Trophoblast cell (in vitro differentiated cells and primary cell): Measurements from ENCODE around the gene ZNF326.

Source experiments
- DNase-seq, 2 donors: peaks; one replicate each; pipeline ENCODE4 v3.0.0-alpha.2; 2016
- H2AFZ ChIP-seq: 2 replicates; pipeline ENCODE4 v1.6.1; 2013; ENCODE audit warnings: low read length, moderate library complexity, mild to moderate bottlenecking; ENCODE audit not compliant: insufficient read depth, poor library complexity
- H2AK5ac ChIP-seq: 2 replicates; pipeline ENCODE4 v1.6.1; 2013; ENCODE audit warnings: mild to moderate bottlenecking, low read length
- H2BK120ac ChIP-seq: 2 replicates; pipeline ENCODE4 v1.6.1; 2013; ENCODE audit warnings: low read length, mild to moderate bottlenecking, moderate library complexity; ENCODE audit not compliant: insufficient read depth, poor library complexity
- H2BK12ac ChIP-seq: 2 replicates; pipeline ENCODE4 v1.6.1; 2013; ENCODE audit warnings: mild to moderate bottlenecking, low read length, moderate library complexity
- H2BK5ac ChIP-seq: 2 replicates; pipeline ENCODE4 v1.6.1; 2013; ENCODE audit warnings: low read length, low read depth, moderate library complexity, mild to moderate bottlenecking; ENCODE audit not compliant: poor library complexity
- H3K14ac ChIP-seq: 2 replicates; pipeline ENCODE4 v1.6.1; 2013; ENCODE audit warnings: mild to moderate bottlenecking, low read length
- H3K18ac ChIP-seq: 2 replicates; pipeline ENCODE4 v1.6.1; 2013; ENCODE audit warnings: mild to moderate bottlenecking, low read length
- H3K23ac ChIP-seq: 2 replicates; pipeline ENCODE4 v1.6.1; 2013; ENCODE audit warnings: low read length
- H3K27ac ChIP-seq: 2 replicates; pipeline ENCODE4 v1.5.1; 2013; ENCODE audit warnings: low read depth, mild to moderate bottlenecking, inconsistent platforms, low read length, moderate library complexity
- H3K27me3 ChIP-seq: 2 replicates; pipeline ENCODE4 v1.6.1; 2013; ENCODE audit warnings: inconsistent platforms, mild to moderate bottlenecking, low read length, moderate library complexity; ENCODE audit not compliant: insufficient read depth
- H3K36me3 ChIP-seq, 2 experiments: 1 replicate in 1 of 2; 2 replicates in 1 of 2; pipeline ENCODE4 v1.6.1; 2013; ENCODE audit warnings: low read length in 2 of 2, mild to moderate bottlenecking in 2 of 2, moderate library complexity in 1 of 2; ENCODE audit not compliant: insufficient read depth in 2 of 2, control insufficient read depth in 1 of 2
- H3K4ac ChIP-seq: 2 replicates; pipeline ENCODE4 v1.6.1; 2013; ENCODE audit warnings: low read depth, mild to moderate bottlenecking, low read length, moderate library complexity
- H3K4me1 ChIP-seq, 2 experiments: 1 replicate in 1 of 2; 2 replicates in 1 of 2; pipeline ENCODE4 v1.6.1; 2013; ENCODE audit warnings: low read length in 2 of 2, mild to moderate bottlenecking in 2 of 2, moderate library complexity in 1 of 2; ENCODE audit not compliant: insufficient read depth in 2 of 2, control insufficient read depth in 1 of 2
- H3K4me2 ChIP-seq: 2 replicates; pipeline ENCODE4 v1.6.1; 2013; ENCODE audit warnings: inconsistent platforms, mild to moderate bottlenecking, low read length, moderate library complexity
- H3K4me3 ChIP-seq: 2 replicates; pipeline ENCODE4 v1.5.1; 2013; ENCODE audit warnings: mild to moderate bottlenecking, low read depth, low read length, inconsistent platforms
- H3K79me1 ChIP-seq: one replicate; pipeline ENCODE4 v1.6.1; 2013; ENCODE audit warnings: low read length
- H3K79me2 ChIP-seq: 2 replicates; pipeline ENCODE4 v1.6.1; 2013; ENCODE audit warnings: low read length, mild to moderate bottlenecking; ENCODE audit not compliant: control insufficient read depth, insufficient read depth, poor library complexity
- H3K9ac ChIP-seq: 2 replicates; pipeline ENCODE4 v1.6.1; 2013; ENCODE audit warnings: mild to moderate bottlenecking, low read length
- H3K9me3 ChIP-seq: 2 replicates; pipeline ENCODE4 v1.6.1; 2013; ENCODE audit warnings: low read depth, mild to moderate bottlenecking, control low read depth, inconsistent platforms, low read length; ENCODE audit not compliant: insufficient read depth
- H4K12ac ChIP-seq: 2 replicates; pipeline ENCODE4 v1.6.1; 2013; ENCODE audit warnings: low read depth, mild to moderate bottlenecking, low read length, moderate library complexity
- H4K8ac ChIP-seq: 2 replicates; pipeline ENCODE4 v1.6.1; 2013; ENCODE audit warnings: low read depth, mild to moderate bottlenecking, low read length, moderate library complexity
- H4K91ac ChIP-seq: one replicate; pipeline ENCODE4 v1.6.1; 2013; ENCODE audit warnings: low read depth, mild to moderate bottlenecking, low read length, moderate library complexity
- WGBS: extraction: QIAGEN DNeasy Blood & Tissue Kit; methylation state at CpG from one replicate; pipeline ENCODE4 v1.1.7; 2013; ENCODE audit warnings: missing lambda C conversion rate; ENCODE audit not compliant: insufficient read length, insufficient coverage; ENCODE audit errors: extremely low coverage; 5-methylcytosine and 5-hydroxymethylcytosine counted together

ZNF326 gene

GRCh38 chr1:89962742-89963075, 32.2 kb upstream of the ZNF326 start:
- no peak for DNase-seq
- no peak overlapping the region for H3K14ac ChIP-seq
- H3K4me1 ChIP-seq = peaks cover 0 to 4% of the 10 kb centered on the region in 2 experiments
- no peak overlapping the region for H3K18ac ChIP-seq
- no CpG with 5 or more reads among the region's 1 CpG for whole genome bisulfite sequencing
- no peaks in the 10 kb centered on the region for H3K9me3 ChIP-seq
- H3K4ac ChIP-seq = no peak overlapping the region
- no peaks in the 10 kb centered on the region for H3K79me2 ChIP-seq
- no peaks in the 10 kb centered on the region for H3K79me1 ChIP-seq
- H2BK5ac ChIP-seq = no peak overlapping the region
- H4K12ac ChIP-seq = no peak overlapping the region
- H4K8ac ChIP-seq = no peak overlapping the region
- no peak overlapping the region for H2BK12ac ChIP-seq
- no peaks in the 10 kb centered on the region for H3K36me3 ChIP-seq
- no peak overlapping the region for H3K27ac ChIP-seq
- no peak overlapping the region for H2AK5ac ChIP-seq
- H4K91ac ChIP-seq = no peak overlapping the region
- no peak overlapping the region for H3K9ac ChIP-seq
- H3K23ac ChIP-seq = no peak overlapping the region
- no peak overlapping the region for H2AFZ ChIP-seq
- H3K4me2 ChIP-seq = no peak overlapping the region
- no peak overlapping the region for H2BK120ac ChIP-seq
- H3K27me3 ChIP-seq = no peaks in the 10 kb centered on the region
- H3K4me3 ChIP-seq = no peak overlapping the region

- Histone ChIP-seq H2BK12ac (no peak overlapping the region), H3K14ac (no peak overlapping the region), H3K18ac (no peak overlapping the region), H3K4me3 (no peak overlapping the region), H3K23ac (no peak overlapping the region), H3K36me3 (no peaks in the 10 kb centered on the region), H3K4me2 (no peak overlapping the region), H4K12ac (no peak overlapping the region), H4K91ac (no peak overlapping the region), H3K27me3 (no peaks in the 10 kb centered on the region), H2AK5ac (no peak overlapping the region), H2BK5ac (no peak overlapping the region), H4K8ac (no peak overlapping the region), H3K79me2 (no peaks in the 10 kb centered on the region), H3K4me1 (no peaks in the 10 kb centered on the region), H3K4ac (no peak overlapping the region), H2BK120ac (no peak overlapping the region), H3K9me3 (no peaks in the 10 kb centered on the region), H3K9ac (no peak overlapping the region), H2AFZ (no peak overlapping the region), H3K27ac (no peak overlapping the region), H3K79me1 (no peaks in the 10 kb centered on the region)
- no peak for DNase-seq
- WGBS = no CpG with 5 or more reads among the region's 4 CpGs
These were observed 29.6 kb upstream of the ZNF326 start for GRCh38 chr1:89965193-89965768.

- Histone ChIP-seq H3K79me2 (no peaks in the 10 kb centered on the region), H4K12ac (no peak overlapping the region), H3K14ac (no peak overlapping the region), H3K27ac (no peak overlapping the region), H3K36me3 (no peaks in the 10 kb centered on the region), H2BK120ac (no peak overlapping the region), H2AFZ (no peak overlapping the region), H3K4ac (no peak overlapping the region), H2BK12ac (no peak overlapping the region), H3K23ac (no peak overlapping the region), H3K18ac (no peak overlapping the region), H2AK5ac (no peak overlapping the region), H2BK5ac (no peak overlapping the region), H3K79me1 (no peaks in the 10 kb centered on the region), H3K4me3 (no peak overlapping the region), H3K4me2 (no peak overlapping the region), H3K27me3 (no peaks in the 10 kb centered on the region), H4K8ac (no peak overlapping the region), H4K91ac (no peak overlapping the region), H3K9me3 (no peaks in the 10 kb centered on the region), H3K9ac (no peak overlapping the region), H3K4me1 (peaks cover 0 to 3% of the 10 kb centered on the region in 2 experiments)
- no peak for DNase-seq
- no CpG with 5 or more reads among the region's 5 CpGs for WGBS
These were observed 28.3 kb upstream of the ZNF326 start for GRCh38 chr1:89966656-89967055.

DNA sequence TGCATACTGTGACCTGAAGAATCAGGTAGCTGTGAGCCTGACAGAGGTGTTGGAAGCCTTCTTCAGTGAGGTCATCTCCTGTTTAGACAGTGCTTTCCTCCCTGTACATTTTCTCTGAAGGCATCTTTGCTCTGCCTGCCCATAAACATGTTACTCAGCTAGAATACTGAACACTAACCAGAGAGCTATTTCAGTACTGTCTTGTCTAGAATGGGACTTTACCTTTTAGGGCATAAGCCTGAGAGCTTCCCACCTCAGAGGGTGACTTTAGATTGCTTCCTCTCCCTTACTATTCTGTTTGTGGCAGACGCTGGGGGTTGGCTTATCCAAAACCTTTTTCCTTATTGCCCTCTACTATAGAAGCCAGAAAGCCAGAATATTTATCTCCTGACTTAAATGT, 23.3 kb upstream of the ZNF326 start:
- H4K91ac ChIP-seq = no peak overlapping the region
- H3K4me1 ChIP-seq = peaks cover 7 to 13% of the 10 kb centered on the region in 2 experiments
- H2AK5ac ChIP-seq = no peak overlapping the region
- no peak overlapping the region for H3K23ac ChIP-seq
- H3K4me3 ChIP-seq = no peak overlapping the region
- no peak overlapping the region for H3K18ac ChIP-seq
- no peak overlapping the region for H3K14ac ChIP-seq
- no peak overlapping the region for H4K12ac ChIP-seq
- no peak overlapping the region for H3K9ac ChIP-seq
- H3K36me3 ChIP-seq = no peaks in the 10 kb centered on the region
- H2BK5ac ChIP-seq = no peak overlapping the region
- H3K4me2 ChIP-seq = no peak overlapping the region
- no peaks in the 10 kb centered on the region for H3K79me2 ChIP-seq
- H3K79me1 ChIP-seq = peaks cover 8% of the 10 kb centered on the region
- no CpG with 5 or more reads among the region's 1 CpG for WGBS
- no peak overlapping the region for H4K8ac ChIP-seq
- no peak overlapping the region for H2BK120ac ChIP-seq
- peak overlapping the region; percentile 69 for H3K27ac ChIP-seq
- DNase-seq = no peak
- H3K9me3 ChIP-seq = no peaks in the 10 kb centered on the region
- H2BK12ac ChIP-seq = no peak overlapping the region
- no peak overlapping the region for H2AFZ ChIP-seq
- no peak overlapping the region for H3K4ac ChIP-seq
- H3K27me3 ChIP-seq = no peaks in the 10 kb centered on the region
